MM.1S (cell line): ENCODE data around the gene SVEP1.

ENCODE experiments used
- DNase-seq: peaks from one replicate; pipeline ENCODE4 v3.0.0-alpha.2; 2015
- H2AFZ ChIP-seq: fragments of 300-600 bp; sonication (generic); 2 replicates; pipeline ENCODE4 v1.6.0; 2016; ENCODE audit warnings: antibody characterized with exemption, low read length
- H3F3A ChIP-seq: fragments of 300-600 bp; sonication (generic); 2 replicates; pipeline ENCODE4 v1.6.1; 2016; ENCODE audit warnings: mild to moderate bottlenecking, antibody characterized with exemption, low read length, moderate library complexity, mixed read lengths; ENCODE audit not compliant: insufficient read depth
- H3K27ac ChIP-seq: fragments of 300-600 bp; sonication (generic); 2 replicates; pipeline ENCODE4 v1.5.1; 2016; ENCODE audit warnings: mild to moderate bottlenecking, low read length
- H3K27me3 ChIP-seq: fragments of 300-600 bp; sonication (generic); replicated peaks from 2 replicates; pipeline ENCODE4 v1.6.0; 2016; ENCODE audit warnings: low read length; ENCODE audit not compliant: insufficient read depth
- H3K36me3 ChIP-seq: fragments of 300-600 bp; sonication (generic); replicated peaks from 2 replicates; pipeline ENCODE4 v1.6.1; 2016; ENCODE audit warnings: mild to moderate bottlenecking, low read length, mixed read lengths; ENCODE audit not compliant: insufficient read depth
- H3K4me1 ChIP-seq: fragments of 300-600 bp; sonication (generic); 2 replicates; pipeline ENCODE4 v1.6.1; 2016; ENCODE audit warnings: low read length, mixed read lengths
- H3K4me2 ChIP-seq: fragments of 300-600 bp; sonication (generic); 2 replicates; pipeline ENCODE4 v1.6.0; 2016; ENCODE audit warnings: low read depth, low read length
- H3K4me3 ChIP-seq: fragments of 300-600 bp; sonication (generic); 2 replicates; pipeline ENCODE4 v1.5.1; 2016; ENCODE audit warnings: low read length, mixed read lengths
- H3K79me2 ChIP-seq: fragments of 300-600 bp; sonication (generic); 2 replicates; pipeline ENCODE4 v1.6.1; 2016; ENCODE audit warnings: mixed run types, low read length, mixed read lengths
- H3K9ac ChIP-seq: fragments of 300-600 bp; sonication (generic); 2 replicates; pipeline ENCODE4 v1.6.1; 2016; ENCODE audit warnings: low read length, mixed read lengths
- H3K9me2 ChIP-seq: fragments of 300-600 bp; sonication (generic); replicated peaks from 2 replicates; pipeline ENCODE4 v1.6.1; 2016; ENCODE audit warnings: mild to moderate bottlenecking, low read length, mixed read lengths; ENCODE audit not compliant: insufficient read depth
- H3K9me3 ChIP-seq: fragments of 300-600 bp; sonication (generic); replicated peaks from 2 replicates; pipeline ENCODE4 v1.6.1; 2016; ENCODE audit warnings: mild to moderate bottlenecking, low read length, mixed read lengths; ENCODE audit not compliant: insufficient read depth
- H4K20me1 ChIP-seq: fragments of 300-600 bp; sonication (generic); 2 replicates; pipeline ENCODE4 v1.6.1; 2016; ENCODE audit warnings: mild to moderate bottlenecking, low read length, moderate library complexity, mixed read lengths; ENCODE audit not compliant: insufficient read depth
- CTCF ChIP-seq: fragments of 300-600 bp; sonication (generic); IDR thresholded peaks from 2 replicates; pipeline ENCODE4 v1.5.1; 2016; ENCODE audit warnings: antibody characterized with exemption, low read length, mixed read lengths
- EZH2 ChIP-seq: fragments of 300-600 bp; sonication (generic); optimal IDR thresholded peaks from 2 replicates; pipeline ENCODE3; 2017; ENCODE audit warnings: low read depth, mild to moderate bottlenecking, antibody characterized with exemption, low read length, mixed read lengths
- EZH2phosphoT487 ChIP-seq: fragments of 300-600 bp; sonication (generic); IDR thresholded peaks from 2 replicates; pipeline ENCODE4 v1.6.1; 2018; ENCODE audit warnings: antibody characterized with exemption, low read length

Gene SVEP1

GRCh38 chr9:110541950-110542349, 37.6 kb downstream of the SVEP1 start:
- Histone ChIP-seq H4K20me1 (no peaks in the 10 kb centered on the region), H3K4me3 (no peak overlapping the region), H3K4me2 (no peak overlapping the region), H3K9ac (no peak overlapping the region), H3F3A (no peaks in the 10 kb centered on the region), H2AFZ (no peak overlapping the region), H3K4me1 (no peaks in the 10 kb centered on the region), H3K9me2 (no peaks in the 10 kb centered on the region), H3K9me3 (no peaks in the 10 kb centered on the region), H3K79me2 (no peaks in the 10 kb centered on the region), H3K36me3 (no peaks in the 10 kb centered on the region), H3K27me3 (no peaks in the 10 kb centered on the region), H3K27ac (no peak overlapping the region)
- no peak for DNase-seq
- no peak for TF ChIP-seq CTCF
- no peak for TF ChIP-seq EZH2phosphoT487
- no peak for TF ChIP-seq EZH2

- H3K27ac ChIP-seq, result no peak overlapping the region
- no peak for DNase-seq
- no peaks in the 10 kb centered on the region for H3K9me2 ChIP-seq
- no peak overlapping the region for H3K4me3 ChIP-seq
- no peak overlapping the region for H3K9ac ChIP-seq
- no peaks in the 10 kb centered on the region for H3F3A ChIP-seq
- no peaks in the 10 kb centered on the region for H4K20me1 ChIP-seq
- no peaks in the 10 kb centered on the region for H3K36me3 ChIP-seq
- no peak overlapping the region for H2AFZ ChIP-seq
- no peaks in the 10 kb centered on the region for H3K27me3 ChIP-seq
- no peak overlapping the region for H3K4me2 ChIP-seq
- no peak for TF ChIP-seq CTCF
- no peak for TF ChIP-seq EZH2
- no peak for TF ChIP-seq EZH2phosphoT487
- no peaks in the 10 kb centered on the region for H3K79me2 ChIP-seq
- no peaks in the 10 kb centered on the region for H3K4me1 ChIP-seq
- no peaks in the 10 kb centered on the region for H3K9me3 ChIP-seq
These were observed 40.9 kb downstream of the SVEP1 start for GRCh38 chr9:110538647-110539041.

- H3F3A ChIP-seq, result no peaks in the 10 kb centered on the region
- H4K20me1 ChIP-seq, result no peaks in the 10 kb centered on the region
- H3K4me2 ChIP-seq, result no peak overlapping the region
- H2AFZ ChIP-seq, result no peak overlapping the region
- H3K27me3 ChIP-seq, result no peaks in the 10 kb centered on the region
- TF ChIP-seq EZH2, result no peak
- TF ChIP-seq CTCF, result no peak
- no peak for TF ChIP-seq EZH2phosphoT487
- H3K4me1 ChIP-seq, result no peaks in the 10 kb centered on the region
- no peaks in the 10 kb centered on the region for H3K9me2 ChIP-seq
- H3K36me3 ChIP-seq, result no peaks in the 10 kb centered on the region
- no peaks in the 10 kb centered on the region for H3K79me2 ChIP-seq
- no peak overlapping the region for H3K27ac ChIP-seq
- no peak overlapping the region for H3K4me3 ChIP-seq
- H3K9ac ChIP-seq, result no peak overlapping the region
- no peaks in the 10 kb centered on the region for H3K9me3 ChIP-seq
- DNase-seq, result no peak
These were observed 41.5 kb downstream of the SVEP1 start for GRCh38 chr9:110537841-110538646.
